NOMO-1 treated with dmso at 0.1 percent for 144 hours (cell line): ENCODE measurements around the gene HOXB4.

Experiments used
- DNase-seq: peaks from one replicate; lab custom pipeline; 2025; ENCODE audit not compliant: unreplicated experiment; lab: John Stamatoyannopoulos, UW

HOXB4 gene

DNA sequence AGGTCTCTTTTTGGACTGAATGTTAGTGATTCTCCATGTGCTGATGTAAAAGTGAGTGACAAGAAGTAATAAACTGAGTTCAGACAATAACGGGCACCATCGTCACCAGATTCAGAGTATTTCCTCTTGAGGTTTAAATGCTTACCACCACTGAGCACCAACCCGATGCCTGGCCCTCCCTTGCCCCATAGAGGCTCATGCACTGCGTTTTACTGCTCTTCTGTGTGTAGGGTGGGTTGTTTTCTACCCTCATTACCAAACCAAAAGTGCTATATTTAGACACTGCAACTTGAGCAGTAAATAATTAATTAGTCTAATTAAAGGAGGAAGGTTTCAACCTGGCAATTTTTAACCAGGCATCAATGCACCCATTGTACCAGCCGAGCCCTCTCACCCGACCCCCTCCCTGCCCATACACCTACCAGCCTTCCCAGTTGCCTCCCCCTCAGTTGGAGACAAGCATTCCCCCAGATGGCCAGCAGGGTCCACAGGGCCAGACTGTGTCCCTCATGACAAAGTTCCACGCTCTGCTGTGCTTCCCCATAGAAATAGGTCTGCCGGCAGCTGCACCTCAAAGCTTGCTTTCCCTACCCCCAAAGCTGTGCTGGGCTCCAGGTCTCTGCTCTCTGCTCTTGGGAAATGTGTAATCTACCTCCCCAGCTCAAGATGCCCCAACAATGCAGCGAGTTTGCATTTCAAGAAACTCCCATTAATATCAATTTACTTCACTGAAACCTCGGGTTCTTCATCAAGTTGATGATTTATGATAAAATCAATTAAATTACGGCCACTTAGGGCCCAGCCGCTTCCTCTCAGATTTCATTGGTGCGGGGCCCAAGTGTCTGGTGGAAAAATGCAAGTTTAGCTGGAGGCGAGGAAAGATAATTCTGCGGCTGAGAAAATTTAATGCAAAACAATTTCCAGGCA, 16.0 kb downstream of the HOXB4 start:
- no peak for DNase-seq

DNA sequence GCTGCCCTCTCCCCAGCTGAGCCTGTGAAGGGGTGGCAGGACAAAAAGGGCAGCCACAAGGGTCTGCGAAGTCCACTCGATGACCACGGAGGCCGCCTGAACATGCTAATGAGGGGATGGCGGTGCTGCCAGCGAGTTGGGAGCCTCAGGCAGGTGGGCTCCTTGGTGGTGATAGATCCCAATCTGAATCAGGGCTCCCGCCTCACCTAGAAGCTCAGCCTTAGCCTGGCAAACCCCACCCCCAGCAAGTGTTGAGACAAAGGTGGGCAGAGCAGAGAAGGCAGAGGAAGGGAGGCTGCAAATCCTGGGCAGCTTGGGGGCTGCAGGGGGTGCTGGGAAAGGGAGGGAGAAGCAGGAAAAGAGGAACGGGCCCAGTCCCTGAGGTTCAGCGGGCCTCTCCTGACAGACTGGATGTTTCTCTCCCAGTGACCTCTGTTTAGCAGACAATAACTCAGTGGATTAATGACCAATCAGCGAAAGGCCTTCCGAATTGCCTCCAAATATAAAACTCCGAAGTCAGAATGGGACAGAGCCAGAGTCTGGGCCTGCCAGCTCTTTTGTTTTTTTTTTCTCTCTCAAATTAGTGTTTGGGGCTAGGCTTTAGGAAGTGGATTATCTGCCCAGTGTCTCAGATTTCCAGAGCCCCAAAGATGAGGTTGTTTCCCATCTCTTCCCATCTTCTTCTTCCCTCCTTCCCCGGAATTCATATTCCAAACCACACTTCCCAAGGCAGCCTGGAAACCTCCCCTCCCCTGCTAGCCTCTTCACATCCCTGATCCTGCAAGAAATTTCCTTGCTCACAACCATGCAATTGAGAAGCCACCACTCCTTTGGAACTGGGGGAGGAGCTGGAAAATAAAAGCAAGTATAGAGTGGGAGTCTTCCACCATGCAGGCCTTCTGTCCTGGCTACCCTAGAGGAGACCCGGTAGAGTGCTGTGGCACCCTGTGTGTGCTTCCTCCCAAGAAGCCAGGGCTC, 18.0 kb downstream of the HOXB4 start:
- DNase-seq, result no peak

DNA sequence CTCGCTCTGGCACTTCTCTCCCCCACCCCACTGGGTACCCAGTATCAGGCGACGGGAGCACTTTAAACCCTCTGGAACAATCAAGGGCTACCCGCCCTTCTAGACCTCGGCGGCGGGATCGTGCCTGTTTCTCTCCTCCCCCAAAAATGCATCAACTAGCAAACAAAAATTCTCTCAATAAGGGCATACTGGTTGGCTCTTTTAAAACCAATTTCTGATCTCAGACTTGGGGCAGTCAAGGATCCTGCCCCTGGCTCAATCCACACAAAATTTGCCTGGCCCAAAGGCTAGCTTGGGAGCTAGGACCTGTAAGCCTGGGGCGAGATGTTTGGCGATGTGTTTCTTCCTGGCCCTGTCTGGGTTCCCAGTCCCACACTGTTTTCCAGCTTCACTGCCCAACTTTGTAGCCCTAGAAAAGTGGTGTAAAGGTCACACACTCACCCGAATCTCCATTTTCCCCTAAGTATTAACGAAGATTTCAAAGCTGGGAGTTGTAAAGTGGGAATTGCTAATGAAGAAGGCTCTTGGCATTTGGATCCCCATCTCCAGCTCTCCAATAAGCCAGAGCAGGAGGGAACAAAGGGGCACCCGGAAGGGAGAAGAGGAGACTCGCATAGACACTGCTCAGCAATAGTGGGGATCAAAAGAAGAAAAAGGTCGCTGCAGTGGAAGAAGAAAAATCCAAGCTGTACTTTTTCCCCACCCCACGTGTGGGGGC, 18.9 kb downstream of the HOXB4 start:
- no peak for DNase-seq

DNA sequence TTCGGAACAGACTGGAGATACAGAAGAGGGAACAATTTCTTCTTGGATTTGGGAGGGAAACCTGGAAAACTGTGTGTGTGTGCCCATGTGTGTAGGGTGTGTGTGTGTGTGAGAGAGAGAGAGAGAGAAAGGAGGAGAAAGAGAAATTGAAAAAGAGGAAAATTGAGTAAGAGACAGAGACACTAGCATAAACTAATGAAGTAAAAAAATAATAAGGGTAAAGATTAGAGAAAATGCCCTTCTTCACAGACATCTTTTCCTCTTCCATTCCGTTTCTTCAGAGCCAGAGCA, 19.4 kb downstream of the HOXB4 start:
- DNase-seq, result no peak

DNA sequence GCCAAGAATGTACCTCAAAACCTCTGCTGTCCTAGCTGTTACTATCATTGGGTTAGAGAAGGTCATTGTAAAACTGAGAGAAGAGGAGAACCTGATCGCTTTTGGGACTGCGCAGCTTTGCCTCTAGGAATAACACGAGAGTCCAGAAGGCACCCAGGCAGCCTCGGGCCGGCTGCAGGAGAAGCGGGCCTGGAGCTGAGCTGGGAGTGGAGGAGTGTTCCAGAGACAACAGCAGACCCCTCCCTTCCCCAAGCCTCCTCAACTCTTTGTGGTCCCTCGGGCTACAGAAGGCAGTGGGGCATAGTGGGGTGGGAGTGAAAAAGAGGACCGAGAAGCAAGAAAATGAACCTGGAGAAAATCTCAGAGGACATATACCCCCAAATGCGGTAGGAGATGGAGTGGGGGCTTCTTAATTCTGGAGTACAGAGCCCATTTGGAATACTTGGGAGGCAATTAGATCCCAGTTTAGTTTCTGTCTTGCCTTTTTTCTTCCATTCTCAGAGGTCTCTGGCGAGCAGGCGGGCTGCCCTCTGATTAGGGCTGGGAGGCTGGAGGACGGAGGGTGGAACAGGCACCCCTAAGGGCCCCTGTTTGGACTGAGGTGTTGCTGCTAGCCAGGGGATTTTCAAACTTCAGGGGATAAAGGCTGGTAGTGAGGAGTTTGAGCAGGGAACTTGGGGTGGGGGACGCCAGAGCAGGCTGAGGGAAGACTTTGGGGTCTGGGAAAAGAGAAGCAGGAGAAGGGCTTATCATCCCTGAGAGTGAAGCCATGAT, 19.9 kb downstream of the HOXB4 start:
- no peak for DNase-seq

DNA sequence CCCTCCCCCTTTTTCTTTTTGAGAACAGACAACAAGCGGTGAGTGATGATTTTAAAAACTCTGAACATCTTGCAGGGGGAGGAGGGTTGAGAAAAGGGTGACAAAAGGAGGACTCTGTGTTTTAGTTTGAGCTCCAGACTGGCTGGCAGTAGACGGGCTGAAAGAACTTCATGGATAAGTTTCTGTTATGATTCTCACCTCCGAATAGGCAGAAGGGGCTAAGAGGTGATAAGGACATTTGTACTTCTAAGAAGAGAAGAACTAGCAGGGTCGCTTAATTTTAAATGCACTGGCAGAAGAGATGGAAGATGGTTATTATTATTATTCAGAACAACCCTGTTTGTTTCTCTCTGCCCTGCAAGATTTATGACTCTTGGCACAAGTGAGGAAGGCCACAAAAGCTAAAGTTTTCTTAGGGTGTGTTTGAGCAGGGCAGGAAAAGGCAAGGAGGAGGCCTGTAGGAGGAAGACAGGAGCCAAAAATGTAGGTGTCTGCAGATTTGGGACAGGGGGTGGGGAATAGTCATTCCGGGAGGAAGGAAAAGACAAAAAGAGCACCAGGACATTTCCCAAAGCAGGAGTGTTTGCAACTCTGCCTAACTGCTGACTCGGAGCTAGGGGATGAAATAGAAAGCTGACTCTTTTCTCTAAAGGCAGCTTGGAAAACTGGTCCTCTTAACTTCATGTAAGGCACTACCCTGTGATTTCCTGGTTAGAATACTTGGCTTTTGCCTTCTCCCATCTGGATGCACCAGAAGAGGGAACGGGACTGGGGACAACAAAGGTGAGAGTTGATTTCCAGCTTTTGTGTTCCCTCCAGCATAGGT, 21.4 kb downstream of the HOXB4 start:
- DNase-seq, result no peak

DNA sequence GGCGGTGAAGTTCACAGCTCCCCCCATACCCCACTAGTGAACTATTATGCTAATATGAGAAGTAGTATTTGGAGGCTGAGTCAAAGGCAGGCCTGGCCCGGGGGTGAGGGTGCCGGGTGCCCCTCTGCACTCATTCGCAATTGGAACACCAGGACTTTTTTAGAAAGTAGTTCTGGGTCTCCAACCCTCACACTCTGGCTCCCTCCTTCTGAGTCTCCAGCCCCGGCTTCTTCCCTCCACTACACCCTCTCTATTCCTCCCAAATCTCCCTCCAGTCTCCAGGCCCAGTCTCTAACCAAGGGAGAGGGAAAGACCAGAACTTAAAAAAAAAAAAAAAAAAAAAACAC, 21.9 kb downstream of the HOXB4 start:
- no peak for DNase-seq

DNA sequence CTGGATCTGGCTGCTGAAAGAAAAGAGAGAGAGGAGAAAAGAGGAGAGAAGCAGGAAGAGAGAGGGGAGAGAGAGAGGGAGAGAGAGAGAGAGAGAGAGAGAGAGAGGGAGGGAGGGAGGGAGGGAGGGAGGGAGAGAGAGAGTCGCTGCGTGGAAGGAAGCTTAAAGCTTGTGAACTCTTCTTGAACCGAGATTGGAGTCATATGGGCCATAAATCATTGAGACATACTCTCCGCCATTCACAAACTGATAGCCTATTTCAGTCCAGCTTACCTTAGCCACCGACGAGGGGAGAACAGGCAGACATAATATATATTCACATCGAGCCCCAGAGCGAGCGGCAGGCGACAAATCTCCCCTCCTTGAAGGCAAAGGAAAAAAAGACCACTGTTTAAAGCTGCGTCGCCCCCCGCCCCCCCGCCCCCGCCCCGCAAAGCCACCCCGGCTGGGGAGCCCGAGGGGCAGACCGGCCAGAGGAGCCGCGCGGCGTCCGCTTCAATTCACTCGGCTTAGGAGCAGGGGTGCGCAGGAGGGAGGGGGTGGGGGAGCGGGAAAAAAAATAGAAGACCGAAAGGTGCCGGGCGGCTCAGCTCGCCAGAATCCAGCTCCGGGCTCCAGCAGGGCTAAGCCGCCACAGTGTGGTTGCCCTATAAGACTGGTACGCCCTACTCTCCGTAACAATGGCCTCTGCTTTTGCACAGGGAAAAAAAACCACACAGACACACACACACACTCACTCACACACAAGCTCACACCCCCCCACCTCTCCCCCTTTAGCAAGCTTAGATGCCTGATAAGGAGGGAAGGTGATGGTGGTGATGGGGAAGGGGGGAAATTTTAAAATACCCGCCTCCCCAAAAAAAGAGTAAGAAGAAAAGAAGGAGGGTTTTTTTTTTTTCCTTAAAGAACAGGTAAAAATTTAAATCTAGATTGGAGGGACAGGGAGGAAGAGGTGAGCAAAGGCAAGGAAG, 22.6 kb downstream of the HOXB4 start:
- no peak for DNase-seq

DNA sequence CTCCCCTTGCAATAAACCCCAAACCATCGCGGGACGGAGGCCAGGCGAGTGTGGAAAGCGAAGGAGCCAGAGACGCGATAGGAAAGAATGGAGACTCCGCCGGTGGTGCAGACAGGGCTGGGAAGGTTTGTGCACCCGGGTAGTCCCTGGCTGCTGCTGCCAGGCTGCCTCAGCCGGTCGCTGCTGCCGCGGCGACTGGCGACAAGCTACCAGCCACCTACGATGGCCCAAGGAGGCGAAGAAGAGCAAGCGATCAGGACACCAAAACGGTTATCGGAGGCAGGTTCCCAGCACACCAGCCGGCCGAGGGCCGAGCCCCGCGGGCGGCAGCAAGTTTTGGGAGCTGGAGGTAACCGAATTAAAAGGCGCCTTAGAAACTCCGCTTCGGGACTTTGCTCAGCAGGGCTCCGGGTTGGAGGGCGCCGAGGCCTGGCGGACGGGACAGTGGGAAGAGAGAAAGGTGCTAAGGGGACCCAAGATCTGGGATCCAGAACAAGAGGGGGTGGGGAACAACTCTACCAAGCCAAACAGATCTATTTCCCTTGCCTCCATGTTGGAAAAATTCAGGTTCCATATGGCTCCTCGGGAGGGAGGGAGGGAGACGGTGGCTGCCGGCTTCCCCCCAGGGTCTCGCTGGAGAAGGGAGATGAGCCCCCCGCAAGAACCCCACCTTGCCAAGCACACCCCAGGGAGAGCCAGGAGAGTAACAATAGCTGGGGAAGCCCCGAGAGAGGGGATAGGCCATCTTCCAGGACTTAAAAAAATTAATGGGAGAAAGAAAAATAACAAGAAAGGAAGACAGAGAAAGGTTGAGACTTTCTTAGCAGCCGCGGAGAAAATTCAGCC, 23.5 kb downstream of the HOXB4 start:
- DNase-seq, result no peak

DNA sequence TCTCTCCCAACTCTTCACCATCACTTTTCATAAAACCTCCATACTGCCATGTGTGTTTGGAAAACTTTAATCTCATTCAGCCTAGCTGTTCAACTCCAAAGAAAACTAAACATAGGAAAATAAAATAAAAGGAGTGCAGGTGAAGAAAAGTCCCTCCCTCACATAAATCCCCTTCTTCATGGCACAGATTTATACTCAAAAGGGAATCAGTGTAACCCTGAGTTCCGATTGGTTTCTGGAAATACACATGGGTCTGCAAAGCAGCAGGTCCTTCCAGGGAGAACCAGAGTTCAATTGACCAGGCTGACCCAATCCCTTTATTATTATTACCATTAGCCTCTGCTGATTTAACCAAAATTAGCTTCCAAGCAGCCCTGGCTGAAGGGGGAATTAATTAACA, 24.3 kb downstream of the HOXB4 start:
- no peak for DNase-seq

DNA sequence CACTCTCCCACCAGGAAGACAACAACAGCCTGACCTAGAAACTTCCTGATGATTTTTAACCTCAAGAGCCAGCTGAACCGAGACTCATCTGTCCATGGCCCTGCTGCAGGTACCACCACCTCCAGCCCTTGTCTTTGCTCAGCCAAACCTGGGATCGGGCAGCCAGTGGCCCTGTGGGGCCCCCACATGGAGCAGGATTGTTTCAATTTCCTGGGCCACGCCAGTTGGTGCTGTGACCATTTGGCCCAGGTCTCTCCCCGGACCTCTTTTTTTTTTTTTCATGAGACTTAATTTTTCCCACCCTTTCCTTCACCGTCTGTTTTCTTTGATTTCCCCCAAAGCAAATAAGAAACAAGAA, 25.0 kb downstream of the HOXB4 start:
- no peak for DNase-seq

DNA sequence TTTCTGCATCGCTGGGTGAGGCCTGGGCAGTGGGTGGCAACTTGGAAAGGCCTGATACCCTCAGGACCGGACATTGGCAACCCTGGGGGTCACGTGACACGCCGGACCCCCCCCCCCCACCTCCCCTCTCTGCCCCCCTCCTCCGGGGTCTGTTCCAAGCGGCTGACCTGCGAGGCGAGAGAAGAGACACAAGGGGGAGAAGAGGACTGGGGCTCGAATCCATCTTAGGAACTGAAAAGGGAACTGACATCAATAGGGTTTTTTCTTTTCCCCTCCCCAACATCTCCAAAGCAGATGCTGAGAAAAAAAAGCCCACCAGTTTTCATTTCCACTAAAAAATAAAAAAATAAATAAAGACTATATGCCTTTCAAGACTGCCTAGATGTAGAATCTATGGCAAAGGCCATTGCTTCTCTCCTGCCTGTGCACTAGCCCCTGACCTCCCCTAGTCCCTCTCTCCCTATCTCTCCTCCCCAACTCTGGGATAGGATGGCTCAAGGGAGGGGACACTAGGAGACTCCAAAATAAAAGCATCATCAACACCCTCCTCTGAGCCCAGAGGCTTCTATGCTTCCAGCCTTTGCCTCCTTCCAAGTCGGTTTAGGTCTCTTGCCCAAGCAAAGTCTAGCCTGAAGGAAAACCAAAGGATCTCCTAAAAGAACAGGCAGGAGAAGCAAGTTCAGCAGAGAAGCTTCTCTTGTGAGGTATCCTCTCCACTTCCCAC, 25.5 kb downstream of the HOXB4 start:
- DNase-seq, result no peak

DNA sequence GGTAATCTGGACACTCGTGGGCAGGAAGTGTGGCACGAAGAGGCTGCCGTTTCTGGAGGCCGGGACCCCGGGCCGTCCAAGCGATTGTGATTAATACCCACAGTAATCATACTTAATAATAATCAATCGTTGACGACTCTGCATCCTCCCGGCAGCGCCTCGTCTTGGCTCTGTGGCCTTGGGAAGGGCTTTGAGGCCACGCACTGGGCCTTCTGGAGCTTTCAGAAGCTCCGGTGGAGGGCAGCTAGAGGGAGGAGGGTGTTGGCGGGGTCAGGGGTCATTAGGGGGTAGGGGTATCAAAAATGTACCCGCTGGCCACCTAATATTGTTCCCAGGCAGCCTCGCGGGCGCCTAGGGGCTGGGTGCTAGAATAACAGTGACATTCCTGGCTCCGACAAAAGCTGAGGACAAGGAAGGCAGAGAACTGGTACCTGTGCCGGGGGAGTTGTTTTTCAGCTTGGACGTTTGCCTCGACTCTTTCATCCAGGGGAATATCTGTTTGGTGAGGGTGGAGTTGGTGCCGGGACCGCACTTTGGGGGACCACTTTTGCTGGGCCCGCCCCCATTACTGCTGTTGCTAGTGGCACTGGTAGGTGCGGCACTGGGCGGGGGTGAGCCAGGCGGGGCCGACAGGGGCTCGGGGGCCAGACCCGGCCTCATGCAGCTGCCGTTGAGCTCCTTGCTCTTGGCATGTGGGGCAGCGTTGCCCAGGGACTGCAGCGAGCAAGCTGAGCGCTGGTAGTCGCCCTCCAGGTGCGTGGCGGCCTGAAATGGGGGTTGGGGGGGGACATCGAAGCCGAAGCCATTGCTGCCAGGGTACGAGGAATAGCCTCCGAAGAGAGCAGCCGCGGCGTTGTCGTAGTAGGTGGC, 26.3 kb downstream of the HOXB4 start:
- DNase-seq, result no peak

DNA sequence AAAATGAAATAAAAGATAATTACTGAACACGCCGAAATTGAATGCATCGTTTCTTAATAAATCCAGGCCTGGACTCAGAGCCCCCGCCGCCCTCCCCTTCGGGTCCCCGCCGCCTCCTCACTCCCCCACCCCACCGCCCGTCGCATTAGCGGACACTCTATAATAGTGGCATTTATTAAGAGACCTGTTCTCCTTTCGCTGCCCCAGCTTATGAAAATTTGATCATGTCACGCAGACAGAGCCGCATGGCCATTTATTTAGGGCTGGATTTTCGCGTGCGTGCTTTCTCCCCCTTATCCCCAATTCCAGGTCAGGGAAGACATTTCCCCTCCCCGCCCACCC, 27.0 kb downstream of the HOXB4 start:
- no peak for DNase-seq

DNA sequence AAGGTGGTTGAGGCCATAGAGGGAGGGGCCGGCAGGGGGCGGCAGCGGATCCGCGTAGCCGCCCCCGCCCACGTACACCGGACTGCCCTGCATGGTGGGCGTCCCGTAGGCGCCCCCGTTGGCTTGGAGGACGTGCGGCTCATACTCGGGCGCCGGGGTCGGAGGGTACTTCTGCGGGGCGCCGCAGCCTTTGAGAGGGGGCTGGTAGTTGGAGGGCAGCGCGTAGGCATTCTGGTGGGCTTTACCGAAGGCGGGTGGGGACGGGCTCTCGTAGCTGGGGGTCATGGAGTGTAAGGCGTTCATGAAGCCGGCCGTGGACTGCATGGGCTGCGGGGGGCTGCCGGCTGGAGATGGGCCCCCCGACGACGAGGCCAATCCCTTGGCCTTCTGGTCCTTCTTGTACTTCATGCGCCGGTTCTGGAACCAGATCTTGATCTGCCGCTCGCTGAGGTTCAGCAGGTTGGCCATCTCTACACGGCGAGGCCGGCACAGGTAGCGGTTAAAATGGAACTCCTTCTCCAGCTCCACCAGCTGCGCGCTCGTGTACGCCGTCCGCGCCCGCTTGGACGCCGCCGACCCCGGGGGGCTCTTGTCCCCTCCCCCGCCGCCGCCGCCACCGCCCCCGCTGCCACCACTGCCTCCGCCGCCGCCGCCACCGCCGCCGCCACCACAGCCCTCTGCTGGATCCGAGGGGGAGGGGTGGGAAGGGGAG, 27.5 kb downstream of the HOXB4 start:
- DNase-seq, result no peak
